ENCODE results near the gene GSAP.

GRCh38 chr7:77339726-77340125 lies 76.4 kb downstream of the GSAP start:
- TF ChIP-seq CTCF (IDR thresholded peaks at IDR 0.05) (no peak), POLR2AphosphoS5 (IDR thresholded peaks at IDR 0.05; ENCODE audit: insufficient read depth in 1 of 2, low read depth in 1 of 2) (no peak), POLR2A (IDR thresholded peaks at IDR 0.05) (no peak)
